A673 (cell line): ENCODE results near the gene C4B.

Experiments used
- CTCF ChIP-seq: fragments of 300-800, 200-600 bp; sonication (generic); conservative IDR thresholded peaks from 2 replicates; pipeline ENCODE4 v1.5.1; 2017; ENCODE audit warnings: low read depth, mild to moderate bottlenecking, antibody characterized with exemption, low read length, moderate library complexity, mixed read lengths
- EZH2 ChIP-seq: fragments of 200-600 bp; sonication (generic); IDR thresholded peaks from 2 replicates; pipeline ENCODE4 v1.6.1; 2017; ENCODE audit warnings: borderline replicate concordance, low read depth, mild to moderate bottlenecking, mixed read lengths, antibody characterized with exemption, low read length; ENCODE audit not compliant: poor library complexity, severe bottlenecking

- TF ChIP-seq CTCF, result no peak
- no peak for TF ChIP-seq EZH2
These were observed 36.7 kb upstream of the C4B start for GRCh38 chr6:31977816-31978431.
